ENCODE data around the gene RAC2.

Gene RAC2

GRCh38 chr22:37269936-37270678 is 26.0 kb upstream of the RAC2 start:
- no peak for DNase-seq (ENCODE audit: low spot score in 2 of 2)
- Histone ChIP-seq H3K4me3 (no peak overlapping the region), H3K36me3 (replicated peaks) (no peaks in the 10 kb centered on the region), H3K27me3 (ENCODE audit: low read depth) (0 out of 2 replicates have a peak, but pooled peaks cover 7% of the 10 kb centered on the region), H3K9me3 (no peaks in the 10 kb centered on the region; the same call in 1 of the 2 replicates), H3K4me1 (no peaks in the 10 kb centered on the region)
- in situ Hi-C loops (cut with MboI; ENCODE audit: low sequenced_read_pairs): no loop called here

DNA sequence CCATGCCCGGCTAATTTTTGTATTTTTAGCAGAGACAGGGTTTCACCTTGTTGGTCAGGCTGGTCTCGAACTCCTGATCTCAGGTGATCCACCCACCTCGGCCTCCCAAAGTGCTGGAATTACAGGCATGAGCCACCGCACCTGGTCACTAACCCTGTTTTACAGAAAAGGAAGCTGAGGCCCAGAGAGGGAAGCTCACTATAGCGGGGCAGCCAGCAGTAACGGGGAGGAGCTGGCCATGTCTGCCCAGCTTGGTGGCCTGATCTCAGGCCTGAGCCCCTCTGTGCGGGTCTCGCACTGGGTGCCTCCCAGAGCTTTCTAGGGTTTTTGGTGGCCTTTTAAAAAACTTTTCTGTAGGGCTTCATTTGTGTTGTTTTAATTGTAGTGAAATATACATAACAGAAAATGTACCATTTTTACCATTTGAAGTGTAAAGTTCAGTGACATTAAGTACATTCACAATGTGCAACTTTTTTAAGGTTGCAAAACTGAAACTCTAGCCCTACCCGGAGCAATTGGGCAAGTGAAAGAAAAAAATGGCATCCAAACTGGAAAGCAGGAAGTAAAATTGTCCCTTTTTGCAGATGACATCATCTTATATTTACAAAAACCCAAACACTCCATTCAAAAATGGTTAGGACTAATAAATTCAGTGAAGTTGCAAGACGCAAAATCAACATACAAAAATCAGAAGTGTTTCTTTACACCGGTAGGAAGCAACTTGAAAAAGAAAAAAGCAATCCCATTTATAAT is 23.8 kb upstream of the RAC2 start:
- H3K4me3 ChIP-seq: no peak overlapping the region

GRCh38 chr22:37267135-37267587 is 23.1 kb upstream of the RAC2 start:
- in situ Hi-C loops (cut with MboI; ENCODE audit: low sequenced_read_pairs): no loop called here
- Histone ChIP-seq H3K9me3 (no peaks in the 10 kb centered on the region; the same call in 1 of the 2 replicates), H3K4me3 (no peak overlapping the region), H3K36me3 (replicated peaks) (no peaks in the 10 kb centered on the region), H3K27me3 (ENCODE audit: low read depth) (0 out of 2 replicates have a peak, but pooled peaks cover 7% of the 10 kb centered on the region), H3K4me1 (no peaks in the 10 kb centered on the region)
- peak; percentile 23 to 81 for DNase-seq (ENCODE audit: low spot score in 2 of 2)

More for the DNA sequence above, 23.8 kb upstream of the RAC2 start:
- H3K27me3 ChIP-seq (ENCODE audit: low read depth): 0 out of 2 replicates have a peak, but pooled peaks cover 7% of the 10 kb centered on the region
- no peak for DNase-seq (ENCODE audit: low spot score in 2 of 2)
- no peaks in the 10 kb centered on the region for H3K36me3 ChIP-seq (replicated peaks)
- H3K4me1 ChIP-seq: no peaks in the 10 kb centered on the region
- in situ Hi-C loops (cut with MboI; ENCODE audit: low sequenced_read_pairs): no loop called here
- no peaks in the 10 kb centered on the region; the same call in 1 of the 2 replicates for H3K9me3 ChIP-seq

DNA sequence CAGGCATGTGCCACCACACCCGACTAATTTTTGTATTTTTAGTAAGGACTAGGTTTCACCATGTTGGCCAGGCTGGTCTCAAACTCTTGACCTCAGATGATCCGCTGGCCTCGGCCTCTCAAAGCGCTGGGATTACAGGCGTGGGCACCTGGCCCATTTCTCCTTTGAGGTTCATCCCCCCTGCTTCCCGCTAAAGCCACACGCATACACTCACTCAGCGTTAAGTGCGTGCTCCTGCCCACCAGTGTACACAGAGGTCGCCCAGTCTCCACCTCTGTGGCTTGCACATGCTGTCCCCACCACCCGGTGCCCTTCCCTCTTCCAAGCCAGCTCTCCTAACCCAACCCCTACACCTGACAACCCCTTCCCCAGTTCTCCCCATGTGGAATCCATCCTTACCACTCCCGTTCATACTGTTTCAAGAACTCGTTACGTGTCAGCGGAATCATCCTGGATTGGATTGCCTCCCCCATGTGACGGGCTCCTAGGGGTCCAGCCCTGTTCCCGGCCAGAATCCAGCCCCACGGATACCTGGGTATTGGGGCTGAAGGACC is 22.6 kb upstream of the RAC2 start:
- no peak overlapping the region for H3K4me3 ChIP-seq
- no peaks in the 10 kb centered on the region for H3K4me1 ChIP-seq
- no peak for DNase-seq (ENCODE audit: low spot score in 2 of 2)
- no peaks in the 10 kb centered on the region; the same call in 1 of the 2 replicates for H3K9me3 ChIP-seq
- no peaks in the 10 kb centered on the region for H3K36me3 ChIP-seq (replicated peaks)
- H3K27me3 ChIP-seq (ENCODE audit: low read depth): 0 out of 2 replicates have a peak, but pooled peaks cover 6% of the 10 kb centered on the region
- in situ Hi-C loops (cut with MboI; ENCODE audit: low sequenced_read_pairs): no loop called here

DNA sequence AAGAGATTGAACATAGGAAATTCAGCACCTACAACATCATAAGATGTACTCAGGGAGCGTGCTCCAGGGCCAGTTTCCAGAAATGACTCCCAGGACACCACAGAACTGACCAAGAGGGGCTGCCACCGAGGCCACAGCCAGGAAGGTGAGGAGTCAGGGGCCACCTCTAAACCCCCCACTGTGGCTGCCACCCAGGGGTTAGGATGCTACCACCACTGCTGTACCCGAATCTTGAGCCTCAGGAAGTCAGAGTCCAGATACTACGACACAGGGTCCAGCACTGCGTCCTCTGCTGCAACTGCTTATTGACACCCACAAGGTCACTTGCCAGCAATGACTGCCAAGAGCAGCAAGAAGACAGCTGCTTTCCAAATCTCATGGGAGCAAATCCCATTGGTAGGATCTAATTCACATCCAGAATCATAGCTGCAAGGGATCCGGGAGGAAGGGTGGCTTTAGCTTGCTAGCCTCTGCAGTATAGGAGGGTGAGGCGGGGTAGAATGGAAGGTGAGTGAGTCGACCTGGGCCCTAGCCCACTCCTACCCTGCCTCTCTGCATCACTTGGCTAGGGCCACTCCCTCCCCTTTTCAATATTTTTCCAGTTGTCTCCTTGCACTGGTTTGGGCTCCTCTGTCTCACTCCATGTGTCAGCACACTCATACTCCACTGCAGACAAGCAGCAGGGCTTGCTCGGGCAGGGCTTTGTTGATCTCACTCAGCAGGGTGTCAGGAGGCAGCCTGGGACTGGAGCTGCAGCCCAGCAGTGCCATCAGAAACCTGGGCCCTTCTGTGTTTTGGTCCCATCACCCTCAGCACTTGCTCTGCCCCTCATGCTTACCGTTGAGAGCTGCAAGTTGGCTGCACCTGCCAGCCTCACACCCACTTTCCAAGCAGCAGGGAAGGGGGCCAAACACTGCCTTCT is 20.2 kb upstream of the RAC2 start:
- Histone ChIP-seq H3K27me3 (ENCODE audit: low read depth) (no peaks in the 10 kb centered on the region), H3K4me3 (no peak overlapping the region), H3K4me1 (no peaks in the 10 kb centered on the region), H3K36me3 (replicated peaks) (no peaks in the 10 kb centered on the region), H3K9me3 (no peaks in the 10 kb centered on the region; the same call in 1 of the 2 replicates)
- no peak for DNase-seq (ENCODE audit: low spot score in 2 of 2)
- in situ Hi-C loops (cut with MboI; ENCODE audit: low sequenced_read_pairs): no loop called here

DNA sequence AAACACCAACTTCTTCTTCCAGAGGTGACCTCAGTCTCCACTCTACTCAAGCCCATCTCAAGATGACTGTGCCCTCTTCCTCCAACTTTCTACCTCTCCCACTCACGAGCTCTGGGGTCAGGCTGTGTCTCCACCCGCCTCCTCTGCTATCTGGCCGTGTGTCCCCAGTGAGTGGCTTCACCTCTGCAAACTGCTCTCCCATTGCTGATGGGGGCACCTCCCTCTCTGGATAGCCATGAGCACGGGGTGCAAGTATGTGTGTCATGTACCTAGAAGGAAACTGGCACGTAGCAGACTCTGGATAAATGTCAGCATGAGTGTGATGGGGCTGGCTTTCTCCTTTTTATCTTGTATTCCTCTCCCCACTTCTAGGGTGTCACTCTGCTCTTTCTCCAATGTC is 18.3 kb upstream of the RAC2 start:
- Histone ChIP-seq H3K27me3 (ENCODE audit: low read depth) (no peaks in the 10 kb centered on the region), H3K4me1 (no peaks in the 10 kb centered on the region), H3K9me3 (no peaks in the 10 kb centered on the region; the same call in 1 of the 2 replicates), H3K36me3 (replicated peaks) (no peaks in the 10 kb centered on the region), H3K4me3 (no peak overlapping the region)
- in situ Hi-C loops (cut with MboI; ENCODE audit: low sequenced_read_pairs): no loop called here
- DNase-seq (ENCODE audit: low spot score in 2 of 2): no peak

- H3K4me3 ChIP-seq: no peak overlapping the region
- peaks cover 4% of the 10 kb centered on the region; the same call in 1 of the 2 replicates for H3K27me3 ChIP-seq (ENCODE audit: low read depth)
- peak; percentile 20 to 75 for DNase-seq (ENCODE audit: low spot score in 2 of 2)
- H3K9me3 ChIP-seq: no peaks in the 10 kb centered on the region; the same call in 1 of the 2 replicates
- in situ Hi-C loops (cut with MboI; ENCODE audit: low sequenced_read_pairs): no loop called here
- H3K4me1 ChIP-seq: no peaks in the 10 kb centered on the region
- no peaks in the 10 kb centered on the region for H3K36me3 ChIP-seq (replicated peaks)
Observed at GRCh38 chr22:37260901-37261336, 16.9 kb upstream of the RAC2 start.

DNA sequence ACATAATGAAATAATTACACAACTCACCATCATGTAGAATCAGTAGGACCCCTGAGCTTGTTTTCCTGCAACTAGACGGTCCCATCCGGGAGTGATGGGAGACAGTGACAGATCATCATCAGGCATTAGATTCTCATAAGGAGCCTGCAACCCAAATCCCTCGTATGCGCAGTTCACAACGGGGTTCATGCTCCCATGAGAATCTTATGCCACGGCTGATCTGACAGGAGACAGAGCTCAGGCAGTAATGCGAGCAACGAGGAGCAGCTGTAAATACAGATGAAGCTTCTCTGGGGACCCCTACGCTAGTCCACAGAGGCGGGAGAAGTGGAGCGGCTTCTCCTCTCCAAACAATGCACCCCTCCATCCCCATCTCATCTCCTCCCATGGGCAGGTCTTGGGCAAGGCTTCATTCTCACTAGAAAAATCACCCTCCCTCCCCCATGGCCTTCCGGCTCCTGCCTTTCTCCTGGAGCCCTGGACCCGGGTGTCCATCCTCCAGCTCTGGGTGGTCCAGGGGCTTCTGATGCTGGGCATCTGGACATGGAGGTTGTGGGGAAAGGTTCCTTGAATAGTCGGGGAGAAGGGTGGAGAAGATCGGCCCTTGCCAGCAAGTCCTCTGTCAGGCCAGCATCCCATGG is 16.2 kb upstream of the RAC2 start:
- H3K4me3 ChIP-seq: no peak overlapping the region
- peaks cover 8% of the 10 kb centered on the region; the same call in 1 of the 2 replicates for H3K27me3 ChIP-seq (ENCODE audit: low read depth)
- no peaks in the 10 kb centered on the region for H3K36me3 ChIP-seq (replicated peaks)
- H3K4me1 ChIP-seq: no peaks in the 10 kb centered on the region
- in situ Hi-C loops (cut with MboI; ENCODE audit: low sequenced_read_pairs): no loop called here
- DNase-seq (ENCODE audit: low spot score in 2 of 2): no peak
- H3K9me3 ChIP-seq: no peaks in the 10 kb centered on the region; the same call in 1 of the 2 replicates

GRCh38 chr22:37259540-37260029 is 15.5 kb upstream of the RAC2 start:
- H3K4me1 ChIP-seq: no peaks in the 10 kb centered on the region
- no peak overlapping the region for H3K4me3 ChIP-seq
- no peaks in the 10 kb centered on the region for H3K36me3 ChIP-seq (replicated peaks)
- peak; percentile 42 to 65 for DNase-seq (ENCODE audit: low spot score in 2 of 2)
- in situ Hi-C loops (cut with MboI; ENCODE audit: low sequenced_read_pairs): no loop called here
- H3K27me3 ChIP-seq (ENCODE audit: low read depth): peaks cover 14% of the 10 kb centered on the region; the same call in 1 of the 2 replicates
- no peaks in the 10 kb centered on the region for H3K9me3 ChIP-seq

DNA sequence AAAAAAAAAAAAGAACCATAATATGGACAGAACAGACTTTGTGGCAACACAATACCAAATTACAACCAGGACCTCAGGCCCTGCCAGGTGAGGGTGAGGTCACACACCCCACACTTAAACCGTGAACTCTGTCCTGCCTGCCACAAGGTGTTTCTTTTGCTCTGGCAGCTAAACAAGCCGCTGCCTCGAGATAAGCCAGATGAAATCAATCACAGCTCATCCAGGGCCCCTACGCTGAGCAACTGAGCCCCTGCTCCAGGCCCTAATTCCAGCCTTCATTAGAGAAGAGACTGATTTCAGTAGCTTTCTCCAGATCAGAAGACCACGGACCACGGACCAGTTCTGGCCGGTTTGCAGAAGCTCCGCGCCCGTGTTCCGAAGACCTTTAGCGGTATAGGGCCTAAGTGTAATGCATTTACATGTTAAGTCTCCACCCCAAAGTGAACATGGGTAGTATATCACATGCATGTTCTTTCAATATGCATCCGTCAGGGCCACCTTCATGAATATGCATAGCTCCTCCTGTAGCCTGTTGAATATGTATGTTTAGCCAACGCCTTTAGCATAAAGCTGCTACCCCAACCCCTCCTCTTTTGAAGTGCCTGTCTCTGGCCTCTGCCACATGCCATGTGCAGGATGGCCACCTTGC is 14.8 kb upstream of the RAC2 start:
- H3K4me1 ChIP-seq: no peaks in the 10 kb centered on the region
- in situ Hi-C loops (cut with MboI; ENCODE audit: low sequenced_read_pairs): no loop called here
- DNase-seq (ENCODE audit: low spot score in 2 of 2): no peak

DNA sequence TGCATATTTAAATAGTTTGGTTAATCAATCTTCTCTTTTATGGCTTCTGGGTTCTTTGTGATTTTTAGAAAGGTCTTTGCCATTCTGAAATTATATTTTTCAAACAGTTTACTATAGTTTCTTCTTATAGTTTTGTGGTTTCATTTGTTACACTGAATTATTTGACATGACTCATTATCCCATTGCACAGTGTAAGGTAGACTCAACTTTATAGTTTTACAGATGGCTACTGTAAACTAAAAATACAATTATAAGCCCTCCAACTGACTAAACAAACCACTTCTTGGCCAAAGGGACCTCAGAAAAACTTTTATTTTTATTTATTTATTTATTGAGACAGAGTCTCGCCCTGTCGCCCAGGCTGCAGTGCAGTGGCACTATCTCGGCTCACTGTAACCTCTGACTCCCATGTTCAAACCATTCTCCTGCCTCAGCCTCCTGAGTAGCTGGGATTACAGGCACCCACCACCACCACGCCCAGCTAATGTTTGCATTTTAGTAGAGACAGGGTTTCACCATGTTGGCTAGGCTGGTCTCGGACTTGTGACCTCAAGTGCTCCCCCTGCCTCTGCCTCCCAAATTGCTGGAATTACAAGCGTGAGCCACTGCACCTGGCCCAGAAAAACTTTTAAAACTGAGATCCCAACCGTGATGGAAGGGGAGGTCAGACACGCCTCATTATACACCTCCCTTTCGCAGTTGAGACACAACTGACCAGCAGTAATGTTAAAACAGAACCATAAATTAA is 14.1 kb upstream of the RAC2 start:
- no peaks in the 10 kb centered on the region for H3K4me1 ChIP-seq
- H3K4me3 ChIP-seq: no peak overlapping the region
- H3K9me3 ChIP-seq: no peaks in the 10 kb centered on the region
- in situ Hi-C loops (cut with MboI; ENCODE audit: low sequenced_read_pairs): no loop called here
- no peaks in the 10 kb centered on the region for H3K36me3 ChIP-seq (replicated peaks)
- peaks cover 14% of the 10 kb centered on the region; the same call in 1 of the 2 replicates for H3K27me3 ChIP-seq (ENCODE audit: low read depth)
- no peak for DNase-seq (ENCODE audit: low spot score in 2 of 2)

More for the DNA sequence above, 14.8 kb upstream of the RAC2 start:
- Histone ChIP-seq H3K9me3 (no peaks in the 10 kb centered on the region), H3K27me3 (ENCODE audit: low read depth) (peaks cover 14% of the 10 kb centered on the region; the same call in 1 of the 2 replicates), H3K4me3 (no peak overlapping the region), H3K36me3 (replicated peaks) (no peaks in the 10 kb centered on the region)

Data from HAP-1 (cell line).